BE2C (cell line): ENCODE measurements around the gene PIK3C2B.

Source experiments
- DNase-seq: peaks from one replicate; pipeline ENCODE4 v3.0.0-alpha.2; 2020
- H3K27me3 ChIP-seq: fragments of 250-450 bp; sonication (Bioruptor Pico); 2 replicates; pipeline ENCODE4 v1.5.1; 2020; ENCODE audit warnings: mild to moderate bottlenecking
- H3K36me3 ChIP-seq: fragments of 250-450 bp; sonication (Bioruptor Pico); 2 replicates; pipeline ENCODE4 v1.5.1; 2020; ENCODE audit warnings: mild to moderate bottlenecking
- H3K4me1 ChIP-seq: fragments of 250-450 bp; sonication (Bioruptor Pico); 2 replicates; pipeline ENCODE4 v1.5.1; 2020
- H3K4me3 ChIP-seq: 2 replicates; pipeline ENCODE4 v1.5.1; 2011; ENCODE audit warnings: low read depth, low read length
- H3K9me3 ChIP-seq: fragments of 250-450 bp; sonication (Bioruptor Pico); 2 replicates; pipeline ENCODE4 v1.5.1; 2020
- CTCF ChIP-seq: IDR thresholded peaks from 2 replicates; pipeline ENCODE4 v1.5.1; 2012; ENCODE audit warnings: mild to moderate bottlenecking, low read depth, low read length

Gene PIK3C2B

GRCh38 chr1:204455063-204455830 lies 39.4 kb downstream of the PIK3C2B start:
- Histone ChIP-seq H3K4me1 (no peaks in the 10 kb centered on the region), H3K4me3 (no peak overlapping the region), H3K27me3 (no peaks in the 10 kb centered on the region), H3K9me3 (no peaks in the 10 kb centered on the region), H3K36me3 (peaks cover 17% of the 10 kb centered on the region)
- no peak for TF ChIP-seq CTCF
- DNase-seq = no peak

- no peak for TF ChIP-seq CTCF
- Histone ChIP-seq H3K36me3 (peaks cover 12% of the 10 kb centered on the region), H3K9me3 (no peaks in the 10 kb centered on the region), H3K4me3 (no peak overlapping the region), H3K27me3 (no peaks in the 10 kb centered on the region), H3K4me1 (no peaks in the 10 kb centered on the region)
- DNase-seq = no peak
Observed at GRCh38 chr1:204454476-204454875, 40.1 kb downstream of the PIK3C2B start.

GRCh38 chr1:204453141-204453772 lies 41.3 kb downstream of the PIK3C2B start:
- TF ChIP-seq CTCF = no peak
- Histone ChIP-seq H3K4me3 (no peak overlapping the region), H3K27me3 (no peaks in the 10 kb centered on the region), H3K36me3 (peaks cover 8% of the 10 kb centered on the region; the same call in 1 of the 2 replicates), H3K4me1 (no peaks in the 10 kb centered on the region), H3K9me3 (no peaks in the 10 kb centered on the region)
- no peak for DNase-seq

GRCh38 chr1:204451352-204452124 lies 43.1 kb downstream of the PIK3C2B start:
- Histone ChIP-seq H3K27me3 (no peaks in the 10 kb centered on the region), H3K36me3 (peaks cover 13% of the 10 kb centered on the region; the same call in 1 of the 2 replicates), H3K9me3 (no peaks in the 10 kb centered on the region), H3K4me1 (no peaks in the 10 kb centered on the region; the same call in 1 of the 2 replicates), H3K4me3 (no peak overlapping the region)
- DNase-seq = no peak
- TF ChIP-seq CTCF = no peak

- Histone ChIP-seq H3K4me1 (peaks cover 6% of the 10 kb centered on the region; the same call in 1 of the 2 replicates), H3K9me3 (no peaks in the 10 kb centered on the region), H3K4me3 (no peak overlapping the region), H3K36me3 (peaks cover 11% of the 10 kb centered on the region; the same call in 1 of the 2 replicates), H3K27me3 (no peaks in the 10 kb centered on the region)
- no peak for DNase-seq
- TF ChIP-seq CTCF = no peak
Observed at GRCh38 chr1:204450461-204451257, 43.9 kb downstream of the PIK3C2B start.
